Heart left ventricle (tissue), 16 donors: ENCODE measurements around the gene CBX2. TPM values are rescaled to one million over a fixed set of nuclear protein-coding genes. Genes with fewer than 3 reads are reported as not detected.

Experiments
- ATAC-seq, 4 donors: fragments of 200-7000 bp; cut with Tn5 transposase; one replicate each; pipeline ENCODE4 v1.9.1; 2020 to 2022; ENCODE audit warnings: moderate library complexity in 4 of 4, mild to moderate bottlenecking in 3 of 4, moderate number of reproducible peaks in 1 of 4
- DNase-seq, 5 donors: peaks; one replicate each; pipeline ENCODE4 v3.0.0-alpha.2; 2020
- H3K27ac ChIP-seq, 12 donors: fragments of 200-600 bp; sonication (generic) in 4 of 12; one replicate each; pipeline versions ENCODE4 v1.5.0 to v1.8.0; 2016 to 2022; ENCODE audit warnings: mild to moderate bottlenecking in 2 of 12
- H3K27me3 ChIP-seq, 9 donors: fragments of 200-600 bp; sonication (generic) in 2 of 9; one replicate each; pipeline versions ENCODE4 v1.5.1 to v1.8.0; 2016 to 2022; ENCODE audit warnings: mild to moderate bottlenecking in 3 of 9
- H3K36me3 ChIP-seq, 9 donors: fragments of 200-600 bp; sonication (generic) in 2 of 9; one replicate each; pipeline versions ENCODE4 v1.5.0 to v1.8.0; 2018 to 2022; ENCODE audit warnings: mild to moderate bottlenecking in 2 of 9
- H3K4me1 ChIP-seq, 12 donors: fragments of 200-600 bp; sonication (generic) in 4 of 12; one replicate each; pipeline versions ENCODE4 v1.5.0 to v1.8.0; 2016 to 2022; ENCODE audit warnings: mild to moderate bottlenecking in 3 of 12
- H3K4me3 ChIP-seq, 12 donors: fragments of 200-600 bp; sonication (generic) in 4 of 12; one replicate each; pipeline versions ENCODE4 v1.5.0 to v1.8.0; 2017 to 2022; ENCODE audit warnings: mild to moderate bottlenecking in 9 of 12, moderate library complexity in 4 of 12
- H3K9me3 ChIP-seq, 12 donors: fragments of 200-600 bp; sonication (generic) in 4 of 12; one replicate each; pipeline versions ENCODE4 v1.5.0 to v1.8.0; 2016 to 2022; ENCODE audit warnings: mild to moderate bottlenecking in 1 of 12
- CTCF ChIP-seq, 12 donors: fragments of 200-600 bp; sonication (generic) in 4 of 12; IDR thresholded peaks; one replicate each; pipeline versions ENCODE4 v1.5.0 to v1.8.0; 2018 to 2022; ENCODE audit warnings: antibody characterized with exemption in 12 of 12, mild to moderate bottlenecking in 5 of 12
- POLR2A ChIP-seq, 2 donors: fragments of 450-650 bp; IDR thresholded peaks; one replicate each; pipeline ENCODE4 v1.6.1; 2017; ENCODE audit warnings: antibody characterized with exemption in 2 of 2, mild to moderate bottlenecking in 2 of 2, moderate library complexity in 2 of 2
- WGBS, 4 donors: extraction: QIAGEN DNeasy Blood & Tissue Kit in 2 of 4; methylation state at CpG; one replicate each; pipeline versions ENCODE4 v1.1.5 to v1.1.7; 2013 to 2018; 5-methylcytosine and 5-hydroxymethylcytosine counted together
- intact Hi-C, 10 donors: fragments of 100-400 bp; cut with DNase I; formaldehyde crosslinking; loops; one replicate each; pipeline versions ENCODE4 v1.11.1 to v1.14.2; 2022
- polyA plus RNA-seq, 2 donors: library from polyadenylated mRNA; stranded (reverse); fragments of 200-250 nt; gene quantifications; one replicate each; pipeline ENCODE4 v1.2.3, GENCODE V29; 2013
- total RNA-seq, 9 donors: library from RNA; depleted of rRNA in 2 of 9; stranded (reverse); fragments of >200 nt in 2 of 9; fragmentation: NEBNext Ultra II Directional in 3 of 9; extraction: Animal tissue kit (Norgen Biotek cat#: 25700) in 3 of 9; gene quantifications; one replicate each; pipeline versions ENCODE4 v1.1.0 to v1.2.4, GENCODE V29; 2016 to 2023
- donor health status: ischemic (EF 13 %, LVEDD 7.1; RV severe dilation, severe dysfunction).
- donor health status: healthy with polysubstance abuse.
- donor health status: DM: no; HTN: yes; CAD: no.
- donor health status: DM: no; HTN: no; CAD: no.
- donor health status: ischemic (EF 25% LVEDD 6.9; RV normal size, moderate dysfunction).
- donor health status: ischemic (EF 25% LVEDD 5.7; RV mildly dilated, moderate dysfunction).
- donor health status: healthy.
- donor health status: DM: yes; HTN: yes; CAD: no.
- donor health status: ischemic (EF 35%, LVEDD 5.7; RV mildly dilated, moderate dysfunction).
- donor health status: nonischemic (EF 11% LVEDD 7.7; RV severe dilation, severe dysfunction).
- donor health status: DM: yes; HTN: yes; CAD: no.
- donor health status: PGD.
- donor health status: ischemic (EF 29% LVEDD 5.4; RV normal size, mild dysfunction).
- donor health status: nonischemic (EF 23%, LVEDD 6.1; RV moderate dilation, normal function).

Gene CBX2
- total and polyA plus RNA-seq, 11 donors: 2.4 to 4.3 (median 3.1) TPM

DNA sequence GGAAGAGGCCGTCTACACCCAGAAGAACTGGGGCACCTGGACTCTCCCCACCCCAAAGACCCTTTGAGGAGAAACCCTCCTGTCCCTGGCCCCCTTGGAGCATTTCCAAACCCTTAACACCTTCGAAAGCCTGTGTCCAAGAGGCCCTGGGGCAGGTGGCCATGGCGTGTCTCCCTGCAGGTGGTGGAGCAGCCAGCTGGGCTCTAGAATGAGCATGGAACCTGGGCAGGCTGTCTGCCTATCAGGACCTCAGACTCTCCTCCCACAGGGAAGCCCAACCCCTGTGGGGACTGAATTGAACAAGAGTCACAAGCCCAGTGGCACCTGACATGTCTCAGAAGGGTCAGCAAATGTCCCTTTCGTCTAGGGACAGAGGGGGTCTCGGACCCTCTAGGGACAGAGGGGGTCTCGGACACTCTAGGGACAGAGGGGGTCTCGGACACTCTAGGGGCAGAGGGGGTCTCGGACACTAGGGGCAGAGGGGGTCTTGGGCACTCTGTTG is 52.9 kb downstream of the CBX2 start:
- peaks cover 2 to 26% (median 21%) of the 10 kb centered on the region in 9 donors for H3K36me3 ChIP-seq
- WGBS, 4 donors: 88 to 95% (median 94%) methylated on average over 8 of the region's 8 CpGs
- no peaks in the 10 kb centered on the region for H3K27me3 ChIP-seq
- intact Hi-C loops: loop anchor here in 2 of 10 donors (2.0 to 10.0 kb wide), 2 partner anchors 20 to 86 kb away; no protein-coding TSS in a partner anchor
- H3K27ac ChIP-seq: peak overlapping the region in 4 of 12 donors; percentile 78 to 89 (median 82)
- H3K9me3 ChIP-seq: no peaks in the 10 kb centered on the region
- ATAC-seq: no peak
- peaks cover 0 to 63% (median 32%) of the 10 kb centered on the region in 12 donors for H3K4me1 ChIP-seq
- no peak for DNase-seq
- TF ChIP-seq CTCF (IDR thresholded peaks at IDR 0.05) (no peak), POLR2A (IDR thresholded peaks at IDR 0.05) (no peak)
- H3K4me3 ChIP-seq: no peak overlapping the region

DNA sequence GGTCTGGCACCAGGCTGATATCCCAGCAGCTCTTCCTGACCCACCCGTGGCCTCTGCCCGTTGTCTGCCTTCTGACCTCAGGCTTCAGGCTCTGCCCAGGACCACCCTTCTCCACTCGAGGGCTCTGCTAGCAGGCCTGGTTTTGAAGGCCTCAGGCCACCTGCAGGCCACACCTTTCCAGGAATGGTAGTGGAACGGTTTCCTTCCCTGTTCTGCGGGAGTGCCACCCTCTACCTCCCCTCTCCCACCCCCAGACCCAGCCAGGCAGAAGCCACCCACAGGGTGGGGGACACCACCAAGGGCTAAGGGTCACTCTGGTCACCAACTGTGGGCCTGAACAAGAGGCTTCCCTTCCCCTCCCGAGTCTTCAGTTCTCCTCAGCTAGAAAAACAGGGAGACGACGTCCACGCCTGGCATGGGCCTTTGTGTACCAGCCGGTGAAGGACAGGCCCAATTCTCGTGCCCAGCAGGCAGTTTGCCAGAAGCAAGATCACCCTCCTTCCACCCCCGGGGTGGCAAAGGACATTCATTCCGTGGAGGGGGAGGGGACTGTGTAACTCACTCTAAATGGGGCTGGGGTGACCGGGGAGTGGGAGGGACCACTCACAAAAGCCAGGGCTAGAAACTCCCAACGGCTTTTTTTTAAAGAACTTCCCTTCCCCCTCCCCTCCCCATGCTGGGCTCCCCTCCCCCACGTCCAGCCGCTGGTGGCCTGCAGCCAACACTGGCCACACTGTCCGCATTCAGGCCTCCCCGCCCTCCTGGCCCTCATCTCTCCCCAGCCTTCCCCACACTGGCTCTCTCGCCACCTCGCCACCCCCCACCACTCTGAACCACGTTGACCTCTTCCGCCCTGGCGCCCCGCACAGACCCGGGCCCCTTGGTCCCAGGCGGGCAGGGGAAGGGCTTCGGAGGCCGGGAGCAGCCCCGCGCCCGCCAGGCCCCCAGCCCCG is 53.6 kb downstream of the CBX2 start:
- peaks cover 2 to 31% (median 21%) of the 10 kb centered on the region in 9 donors for H3K36me3 ChIP-seq
- peak; percentile 72 to 86 (median 81) for DNase-seq
- ATAC-seq: peak; percentile 59 to 75 (median 67)
- intact Hi-C loops: loop anchor here in 2 of 10 donors (2.0 to 10.0 kb wide), 2 partner anchors 21 to 87 kb away; no protein-coding TSS in a partner anchor
- H3K4me1 ChIP-seq: peaks cover 0 to 61% (median 38%) of the 10 kb centered on the region in 12 donors
- no peaks in the 10 kb centered on the region for H3K27me3 ChIP-seq
- TF ChIP-seq CTCF (IDR thresholded peaks at IDR 0.05) (no peak), POLR2A (IDR thresholded peaks at IDR 0.05) (no peak)
- no peaks in the 10 kb centered on the region for H3K9me3 ChIP-seq
- H3K4me3 ChIP-seq: peak overlapping the region in 11 of 12 donors; percentile 1 to 55 (median 48)
- WGBS, 4 donors: 27 to 33% (median 29%) methylated on average over 30 to 33 of the region's 33 CpGs
- H3K27ac ChIP-seq: peak overlapping the region; percentile 35 to 90 (median 80)

- peaks cover 0 to 66% (median 47%) of the 10 kb centered on the region in 12 donors for H3K4me1 ChIP-seq
- no peak for TF ChIP-seq CTCF (IDR thresholded peaks at IDR 0.05)
- TF ChIP-seq POLR2A (IDR thresholded peaks at IDR 0.05): no peak
- peak overlapping the region; percentile 35 to 90 (median 80) for H3K27ac ChIP-seq
- peak in 3 of 5 donors; percentile 49 to 60 (median 54) for DNase-seq
- peak overlapping the region; percentile 1 to 55 (median 46) for H3K4me3 ChIP-seq
- ATAC-seq: peak in 3 of 4 donors; percentile 23 to 34 (median 27)
- intact Hi-C loops: loop anchor here in 1 of 10 donors (10.0 kb wide), 1 partner anchor 88 kb away; no protein-coding TSS in a partner anchor
- no peaks in the 10 kb centered on the region for H3K9me3 ChIP-seq
- no peaks in the 10 kb centered on the region for H3K27me3 ChIP-seq
- 12 to 30% (median 18%) methylated on average over 29 to 72 of the region's 72 CpGs for WGBS, 4 donors
- peaks cover 2 to 37% (median 21%) of the 10 kb centered on the region in 9 donors for H3K36me3 ChIP-seq
These were observed 54.5 kb downstream of the CBX2 start for GRCh38 chr17:79832218-79833109.
